HG03342 (cell line): ENCODE measurements around the gene SLC12A7.

ENCODE experiments used
- ATAC-seq: cut with Tn5 transposase; IDR thresholded peaks from one replicate; pipeline ENCODE4 v1.9.1; 2021; ENCODE audit warnings: mild to moderate bottlenecking, moderate library complexity; ENCODE audit not compliant: unreplicated experiment

SLC12A7 gene

GRCh38 chr5:1054799-1055775 lies 56.8 kb downstream of the SLC12A7 start:
- ATAC-seq = no peak

- ATAC-seq = no peak
Observed at GRCh38 chr5:1054018-1054798, 57.7 kb downstream of the SLC12A7 start.

GRCh38 chr5:1053391-1054017 lies 58.4 kb downstream of the SLC12A7 start:
- ATAC-seq = no peak

- ATAC-seq = no peak
Observed at GRCh38 chr5:1052641-1053390, 59.0 kb downstream of the SLC12A7 start.

GRCh38 chr5:1052076-1052475 lies 59.8 kb downstream of the SLC12A7 start:
- ATAC-seq = no peak

- no peak for ATAC-seq
Observed at GRCh38 chr5:1051366-1051720, 60.5 kb downstream of the SLC12A7 start.

GRCh38 chr5:1050423-1051365 lies 61.2 kb downstream of the SLC12A7 start:
- no peak for ATAC-seq

GRCh38 chr5:1048861-1049838 lies 62.7 kb downstream of the SLC12A7 start:
- ATAC-seq = no peak

- ATAC-seq = no peak
Observed at GRCh38 chr5:1048162-1048721, 63.6 kb downstream of the SLC12A7 start.

- ATAC-seq = no peak
Observed at GRCh38 chr5:1047332-1047965, 64.4 kb downstream of the SLC12A7 start.

GRCh38 chr5:1045960-1046560 lies 65.8 kb downstream of the SLC12A7 start:
- no peak for ATAC-seq

GRCh38 chr5:1044117-1044516 lies 67.7 kb downstream of the SLC12A7 start:
- ATAC-seq = no peak

GRCh38 chr5:1043327-1043726 lies 68.5 kb downstream of the SLC12A7 start:
- no peak for ATAC-seq

GRCh38 chr5:1042626-1043025 lies 69.2 kb downstream of the SLC12A7 start:
- ATAC-seq = no peak

GRCh38 chr5:1041225-1042143 lies 70.4 kb downstream of the SLC12A7 start:
- no peak for ATAC-seq

GRCh38 chr5:1040571-1040970 lies 71.3 kb downstream of the SLC12A7 start:
- ATAC-seq = no peak
